Colonic mucosa (tissue), 4 donors: ENCODE results near the gene CCDC142. TPM values are rescaled to one million over a fixed set of nuclear protein-coding genes. Genes with fewer than 3 reads are reported as not detected.

Experiments
- DNase-seq: peaks from one replicate; pipeline ENCODE4 v3.0.0-alpha.2; 2020
- H3K27ac ChIP-seq: fragments of 200-600 bp; one replicate; pipeline ENCODE4 v1.8.0; 2021
- H3K27me3 ChIP-seq: fragments of 200-600 bp; one replicate; pipeline ENCODE4 v1.8.0; 2021
- H3K36me3 ChIP-seq: fragments of 200-600 bp; one replicate; pipeline ENCODE4 v1.8.0; 2021
- H3K4me1 ChIP-seq: fragments of 200-600 bp; one replicate; pipeline ENCODE4 v1.8.0; 2021; ENCODE audit warnings: mild to moderate bottlenecking
- H3K4me3 ChIP-seq: fragments of 200-600 bp; one replicate; pipeline ENCODE4 v1.8.0; 2021
- H3K9ac ChIP-seq, 2 donors: one replicate each; pipeline ENCODE4 v1.7.0; 2013; ENCODE audit warnings: control low read depth in 2 of 2, low read depth in 2 of 2, low read length in 2 of 2
- H3K9me3 ChIP-seq: fragments of 200-600 bp; one replicate; pipeline ENCODE4 v1.8.0; 2021
- intact Hi-C: fragments of 100-400 bp; cut with DNase I; formaldehyde crosslinking; loops from one replicate; pipeline ENCODE4 v1.14.1; 2022
- total RNA-seq, 2 donors: library from RNA; stranded (reverse); fragmentation: NEBNext Ultra II Directional in 1 of 2; extraction: Animal tissue kit (Norgen Biotek cat#: 25700) in 1 of 2; gene quantifications; one replicate each; pipeline ENCODE4 v1.2.1, GENCODE V29; 2021
- TF ChIP-seq, protein P1 (sequence below): fragments of 200-600 bp; IDR thresholded peaks from one replicate; pipeline ENCODE4 v1.8.0; 2022; ENCODE audit warnings: antibody characterized with exemption, mild to moderate bottlenecking
- donor health status: healthy.
- donor health status: DM: no; HTN: no; CAD: no.
- donor health status: DM: no; HTN: no; CAD: no.

Gene CCDC142
- total RNA-seq, 2 donors from 2014 or later, result 14.5 to 28.3 TPM

GRCh38 chr2:74507145-74507925 lies 24.5 kb upstream of the CCDC142 start, which contains the start of gene PCGF1:
Gene PCGF1 (minus strand): TSS chr2:74507695. CDS start chr2:74507668, 27 bp downstream.
- H3K9me3 ChIP-seq, result no peaks in the 10 kb centered on the region
- H3K27me3 ChIP-seq, result peaks cover 23% of the 10 kb centered on the region
- DNase-seq, result peak; percentile 100
- TF ChIP-seq, protein P1, sequence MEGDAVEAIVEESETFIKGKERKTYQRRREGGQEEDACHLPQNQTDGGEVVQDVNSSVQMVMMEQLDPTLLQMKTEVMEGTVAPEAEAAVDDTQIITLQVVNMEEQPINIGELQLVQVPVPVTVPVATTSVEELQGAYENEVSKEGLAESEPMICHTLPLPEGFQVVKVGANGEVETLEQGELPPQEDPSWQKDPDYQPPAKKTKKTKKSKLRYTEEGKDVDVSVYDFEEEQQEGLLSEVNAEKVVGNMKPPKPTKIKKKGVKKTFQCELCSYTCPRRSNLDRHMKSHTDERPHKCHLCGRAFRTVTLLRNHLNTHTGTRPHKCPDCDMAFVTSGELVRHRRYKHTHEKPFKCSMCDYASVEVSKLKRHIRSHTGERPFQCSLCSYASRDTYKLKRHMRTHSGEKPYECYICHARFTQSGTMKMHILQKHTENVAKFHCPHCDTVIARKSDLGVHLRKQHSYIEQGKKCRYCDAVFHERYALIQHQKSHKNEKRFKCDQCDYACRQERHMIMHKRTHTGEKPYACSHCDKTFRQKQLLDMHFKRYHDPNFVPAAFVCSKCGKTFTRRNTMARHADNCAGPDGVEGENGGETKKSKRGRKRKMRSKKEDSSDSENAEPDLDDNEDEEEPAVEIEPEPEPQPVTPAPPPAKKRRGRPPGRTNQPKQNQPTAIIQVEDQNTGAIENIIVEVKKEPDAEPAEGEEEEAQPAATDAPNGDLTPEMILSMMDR, result no peak
- peak within 1 kb of the TSS; percentile 90 to 94 for H3K9ac ChIP-seq
- H3K4me1 ChIP-seq, result peaks cover 12% of the 10 kb centered on the region
- peaks cover 3% of the 10 kb centered on the region for H3K36me3 ChIP-seq
- peak within 1 kb of the TSS; percentile 96 for H3K27ac ChIP-seq
- intact Hi-C loops, result no loop called here
- H3K4me3 ChIP-seq, result peak within 1 kb of the TSS; percentile 68

DNA sequence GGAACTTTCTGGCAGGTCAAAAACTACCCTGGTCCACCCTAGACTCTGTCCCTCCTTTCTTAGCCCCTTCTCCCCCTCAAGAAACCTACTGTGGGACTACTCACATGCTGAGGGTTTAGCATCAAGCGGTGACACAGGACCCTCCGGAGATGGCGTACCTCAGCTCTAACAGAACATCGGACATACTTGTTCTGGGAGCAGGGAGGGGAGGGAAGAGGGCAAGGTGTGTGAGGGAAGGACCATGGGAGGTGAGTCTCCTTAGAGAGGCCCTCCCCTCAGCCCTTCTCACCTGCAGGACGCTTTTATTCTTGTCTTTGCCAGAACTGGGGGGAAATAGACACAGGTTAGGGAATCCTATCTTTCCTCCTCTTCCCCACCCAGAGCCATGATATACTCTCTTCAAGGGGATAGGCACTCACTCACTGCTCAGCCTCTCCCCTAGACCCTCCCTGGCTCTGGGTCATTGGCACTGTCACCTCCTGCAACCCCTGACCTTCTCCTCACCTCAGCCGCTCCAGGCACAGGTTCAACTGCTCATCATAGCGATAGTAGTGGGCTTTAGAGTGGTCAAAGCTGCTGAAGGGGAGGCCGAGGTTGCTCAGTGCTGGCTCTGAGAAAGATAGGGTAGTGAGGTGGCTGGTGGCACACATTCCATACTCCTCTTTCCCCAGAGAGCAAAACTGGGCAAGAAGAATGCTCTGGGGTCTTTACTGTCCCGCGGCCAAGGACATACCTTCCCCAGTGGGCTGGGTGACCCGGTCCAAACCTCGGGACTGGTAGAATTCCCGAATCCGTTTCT lies 22.8 kb upstream of the CCDC142 start:
- TF ChIP-seq, protein P1, result no peak
- H3K27ac ChIP-seq, result no peak overlapping the region
- no peak overlapping the region for H3K4me3 ChIP-seq
- peak overlapping the region in 1 of 2 donors; percentile 34 for H3K9ac ChIP-seq
- no peak for DNase-seq
- intact Hi-C loops, result no loop called here
- no peaks in the 10 kb centered on the region for H3K9me3 ChIP-seq
- peaks cover 12% of the 10 kb centered on the region for H3K4me1 ChIP-seq
- peaks cover 3% of the 10 kb centered on the region for H3K36me3 ChIP-seq
- H3K27me3 ChIP-seq, result peaks cover 7% of the 10 kb centered on the region

GRCh38 chr2:74504591-74504990 lies 21.8 kb upstream of the CCDC142 start:
- H3K4me3 ChIP-seq, result no peak overlapping the region
- intact Hi-C loops, result no loop called here
- peaks cover 3% of the 10 kb centered on the region for H3K36me3 ChIP-seq
- H3K9me3 ChIP-seq, result no peaks in the 10 kb centered on the region
- H3K27me3 ChIP-seq, result peaks cover 6% of the 10 kb centered on the region
- H3K9ac ChIP-seq, result no peak overlapping the region
- peaks cover 13% of the 10 kb centered on the region for H3K4me1 ChIP-seq
- DNase-seq, result no peak
- H3K27ac ChIP-seq, result no peak overlapping the region
- TF ChIP-seq, protein P1, result no peak

DNA sequence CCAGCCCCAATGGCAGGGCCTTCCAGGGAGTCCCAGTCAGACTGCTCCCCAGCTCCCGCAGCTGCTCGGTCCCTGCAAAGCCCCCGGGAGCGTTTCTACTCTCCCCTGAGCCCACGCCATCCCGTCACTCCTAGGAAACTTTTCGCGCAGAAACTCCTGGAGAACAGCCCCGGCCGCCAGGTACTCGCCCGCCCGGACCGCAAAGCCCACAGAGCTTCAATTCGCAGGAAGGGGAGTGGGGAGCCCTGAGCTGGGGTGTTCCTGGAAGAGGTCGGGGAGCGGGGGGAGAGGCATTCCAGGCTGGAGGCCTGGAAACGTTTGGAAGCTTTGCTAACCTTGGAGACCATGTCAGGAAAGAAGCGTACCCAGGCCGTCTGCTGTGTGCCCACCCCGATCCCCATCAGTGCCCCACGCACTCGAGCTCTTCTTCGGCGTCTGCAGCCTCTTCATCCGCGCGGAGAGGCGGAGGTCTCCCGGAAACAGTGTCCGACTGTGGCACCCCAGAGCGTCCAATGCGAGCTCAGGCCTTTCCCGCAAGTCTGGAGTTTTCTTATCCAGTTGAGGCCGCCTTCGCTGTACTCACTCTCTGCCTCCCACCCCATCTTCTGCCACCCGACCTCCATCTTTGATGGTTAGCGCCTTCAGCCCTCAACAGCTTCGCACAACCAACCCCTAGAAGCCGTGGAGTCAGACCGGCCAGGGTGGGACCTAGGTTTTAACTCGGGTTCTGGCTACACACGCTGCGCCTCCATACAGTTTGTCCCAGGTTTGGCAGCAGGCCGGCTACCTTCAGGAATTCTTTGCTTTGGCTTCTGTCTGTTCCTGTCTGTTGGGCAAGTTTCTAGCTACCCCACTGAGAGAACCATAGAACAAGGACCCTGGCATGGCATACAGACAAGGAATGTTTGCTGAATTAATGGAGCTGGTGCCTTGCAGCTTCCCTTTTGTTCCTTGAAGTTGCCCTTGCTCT lies 21.0 kb upstream of the CCDC142 start:
- Histone ChIP-seq H3K9me3 (no peaks in the 10 kb centered on the region), H3K27ac (peak overlapping the region; percentile 78), H3K27me3 (peaks cover 14% of the 10 kb centered on the region), H3K4me3 (peak overlapping the region; percentile 52), H3K9ac (peak overlapping the region; percentile 70 to 96), H3K4me1 (peaks cover 19% of the 10 kb centered on the region), H3K36me3 (peaks cover 3% of the 10 kb centered on the region)
- no peak for DNase-seq
- intact Hi-C loops, result no loop called here
- TF ChIP-seq, protein P1, result no peak
